HG02938 (cell line): ENCODE measurements around the gene NAALADL2.

Experiments
- ATAC-seq: cut with Tn5 transposase; IDR thresholded peaks from one replicate; pipeline ENCODE4 v1.9.1; 2021; ENCODE audit warnings: mild to moderate bottlenecking, moderate library complexity; ENCODE audit not compliant: unreplicated experiment

Gene NAALADL2

GRCh38 chr3:174959556-174960065 is 100.5 kb downstream of the NAALADL2 start:
- ATAC-seq: no peak

- ATAC-seq: no peak
These were observed 101.8 kb downstream of the NAALADL2 start for GRCh38 chr3:174960898-174961297.

DNA sequence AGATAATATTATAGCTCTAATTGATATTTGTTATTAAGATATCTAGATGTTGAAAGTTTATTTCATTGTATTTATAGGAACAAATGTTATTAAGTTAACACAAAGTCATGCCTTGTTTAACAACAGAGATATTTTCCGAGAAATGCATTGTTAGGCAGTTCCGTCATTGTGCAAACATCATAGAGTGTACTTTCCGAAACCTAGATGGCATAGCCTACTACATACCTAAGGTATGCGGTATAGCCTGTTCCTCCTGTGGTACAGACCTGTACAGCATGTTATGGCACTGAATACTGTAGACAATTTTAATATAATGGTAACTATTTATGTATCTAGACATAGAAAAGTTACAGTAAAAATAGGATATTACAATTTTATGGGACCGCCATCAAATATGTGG is 114.3 kb downstream of the NAALADL2 start:
- no peak for ATAC-seq

DNA sequence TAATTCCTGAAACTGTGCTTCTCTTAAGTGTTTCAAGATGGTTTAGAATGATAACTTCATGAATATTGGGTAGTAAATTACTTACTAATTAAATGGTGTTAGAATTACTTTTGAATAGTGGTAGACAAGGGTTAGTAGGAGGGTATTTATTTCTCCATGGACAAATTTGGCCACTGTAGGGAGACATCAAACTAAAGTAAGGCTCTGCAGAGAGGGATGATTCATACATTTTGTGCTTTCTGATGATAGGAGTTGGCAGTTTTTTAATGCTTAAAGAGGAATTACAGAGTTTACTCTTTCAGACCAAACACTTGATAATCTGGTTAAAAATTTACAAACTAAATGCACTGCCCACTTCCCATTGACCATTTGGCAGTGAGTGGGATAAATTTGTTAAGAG is 127.6 kb downstream of the NAALADL2 start:
- no peak for ATAC-seq

- no peak for ATAC-seq
These were observed 142.0 kb downstream of the NAALADL2 start for GRCh38 chr3:175001091-175001490.

- no peak for ATAC-seq
These were observed 143.6 kb downstream of the NAALADL2 start for GRCh38 chr3:175002732-175003143.

DNA sequence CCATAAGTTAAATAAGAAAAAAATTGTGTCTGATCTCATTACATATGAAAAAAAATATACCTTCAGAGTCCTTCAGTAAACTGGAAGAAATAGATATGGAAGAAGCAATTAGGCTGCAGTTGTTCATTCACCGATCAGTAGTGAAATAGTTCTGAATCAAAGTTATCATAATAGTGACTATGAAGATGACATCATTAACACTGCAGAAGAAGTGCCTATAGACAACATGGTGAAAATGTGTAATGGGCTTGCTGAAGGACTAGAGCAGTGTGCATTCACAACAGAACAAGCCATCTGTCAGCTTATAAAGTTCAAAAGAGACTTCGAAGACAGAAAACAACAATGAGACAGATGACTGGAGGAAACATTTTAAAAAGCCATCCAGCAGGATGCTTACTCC is 144.5 kb downstream of the NAALADL2 start:
- ATAC-seq: no peak

- ATAC-seq: no peak
These were observed 146.1 kb downstream of the NAALADL2 start for GRCh38 chr3:175005193-175005592.

DNA sequence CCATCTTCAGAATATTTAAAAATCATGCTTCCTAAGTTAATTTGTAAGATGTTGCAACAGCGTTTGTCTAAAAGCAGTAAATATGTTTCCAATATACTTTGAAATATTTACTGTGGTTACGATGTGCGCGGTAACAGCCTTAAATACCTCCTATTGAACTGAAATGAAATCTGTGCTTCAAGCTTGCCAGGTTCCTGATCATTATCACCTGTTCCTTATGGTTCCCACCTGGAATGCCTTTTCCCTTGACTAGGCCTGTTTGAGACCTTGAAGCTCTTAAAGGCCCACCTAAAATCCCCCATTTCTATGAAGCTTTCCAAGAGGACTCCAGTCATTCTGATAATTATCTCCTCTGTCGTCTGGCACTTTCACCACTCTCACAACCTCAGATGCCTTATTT is 146.7 kb downstream of the NAALADL2 start:
- no peak for ATAC-seq

GRCh38 chr3:175007306-175007705 is 148.2 kb downstream of the NAALADL2 start:
- ATAC-seq: no peak

DNA sequence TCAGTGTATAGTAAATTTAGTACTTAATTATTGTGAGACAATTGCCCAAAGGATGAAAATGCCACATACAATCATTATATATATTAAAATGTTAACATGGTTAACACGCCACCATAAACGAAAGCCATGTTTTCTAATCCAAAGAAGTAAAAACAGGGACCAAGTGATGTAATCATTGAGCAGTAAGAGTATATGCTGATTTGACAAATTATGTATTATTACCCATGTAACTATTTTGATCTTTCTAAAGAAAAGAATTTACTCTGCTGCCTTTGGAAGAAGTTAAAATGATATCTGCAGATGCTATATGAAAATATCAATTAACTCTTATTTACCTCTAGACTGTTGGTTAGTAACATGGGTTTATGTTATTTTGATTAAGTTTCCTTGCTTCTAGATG is 150.2 kb downstream of the NAALADL2 start:
- ATAC-seq: no peak

- no peak for ATAC-seq
These were observed 156.0 kb downstream of the NAALADL2 start for GRCh38 chr3:175015056-175015635.

DNA sequence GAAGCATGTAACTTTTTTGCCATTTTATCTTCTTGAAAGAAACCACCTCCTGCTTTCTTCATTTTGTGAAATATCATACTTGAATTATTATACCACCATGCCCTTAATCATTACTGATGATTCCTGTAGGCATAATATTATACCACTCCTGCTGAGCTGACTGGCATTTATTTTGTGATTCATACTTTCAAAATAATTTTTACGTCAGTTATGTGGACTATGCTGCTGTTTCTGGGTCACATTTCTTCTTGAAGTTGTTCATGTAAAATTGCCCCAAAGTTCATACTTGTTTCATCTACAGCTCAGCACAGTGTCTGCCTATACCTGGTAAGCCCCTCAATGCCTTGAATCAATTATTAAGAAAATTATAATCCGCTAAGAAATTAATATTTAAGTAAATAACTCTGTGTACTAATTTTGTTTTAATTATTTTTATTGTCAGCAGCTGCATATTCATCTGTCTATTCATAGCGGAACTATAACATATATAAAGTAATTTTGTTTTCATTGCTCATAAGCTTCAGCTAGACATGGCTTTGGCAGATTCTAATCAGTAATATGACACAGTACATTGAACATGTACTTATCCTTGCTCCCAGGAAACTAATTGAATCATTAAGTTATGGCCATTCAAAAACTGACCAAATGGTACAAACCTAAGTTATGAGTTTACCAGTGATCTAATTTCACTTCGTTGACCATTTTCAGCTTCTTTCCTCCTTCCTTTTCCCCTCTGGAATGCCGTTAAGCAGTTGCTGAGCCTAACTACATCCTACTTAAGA is 160.0 kb downstream of the NAALADL2 start:
- ATAC-seq: no peak

GRCh38 chr3:175020101-175020500 is 161.0 kb downstream of the NAALADL2 start:
- no peak for ATAC-seq

GRCh38 chr3:175029828-175030227 is 170.7 kb downstream of the NAALADL2 start:
- no peak for ATAC-seq

- no peak for ATAC-seq
These were observed 180.7 kb downstream of the NAALADL2 start for GRCh38 chr3:175039875-175040274.

DNA sequence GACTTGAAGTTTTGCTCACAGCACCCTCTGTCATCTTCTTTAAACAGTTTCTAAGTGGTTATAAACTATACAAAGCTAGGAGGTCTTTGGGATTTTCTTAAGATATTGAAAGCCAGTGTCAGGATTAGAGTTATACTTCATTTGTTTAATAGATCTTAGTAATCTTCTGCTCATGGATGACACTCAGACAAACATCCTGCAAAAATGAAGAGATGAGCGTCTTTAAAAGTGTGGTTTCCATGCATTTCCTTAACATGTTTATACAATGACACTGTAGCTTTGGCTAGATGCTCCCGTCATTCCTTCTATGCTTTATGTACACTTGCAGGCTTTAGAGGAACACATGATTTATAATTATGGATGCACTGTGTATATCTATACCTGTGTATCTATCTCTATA is 182.2 kb downstream of the NAALADL2 start:
- ATAC-seq: no peak

DNA sequence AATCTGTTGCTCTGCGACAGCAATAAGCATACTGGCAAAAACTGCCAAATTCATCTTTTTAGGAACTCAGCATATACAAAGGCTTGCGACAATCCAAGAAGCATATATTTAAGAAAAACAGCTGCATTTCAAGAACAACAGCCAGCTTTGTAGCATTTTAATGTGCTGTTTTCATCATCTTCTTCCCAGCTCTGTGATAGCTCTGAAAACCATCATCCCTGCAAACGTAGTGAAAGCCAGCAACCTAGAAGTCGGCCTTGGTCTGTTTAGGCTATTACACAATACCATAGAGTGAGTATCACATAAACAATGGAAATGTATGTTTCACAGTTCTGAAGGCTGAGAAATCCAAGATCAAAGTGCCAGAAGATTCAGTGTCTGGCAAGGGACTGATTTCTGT is 187.5 kb downstream of the NAALADL2 start:
- no peak for ATAC-seq

DNA sequence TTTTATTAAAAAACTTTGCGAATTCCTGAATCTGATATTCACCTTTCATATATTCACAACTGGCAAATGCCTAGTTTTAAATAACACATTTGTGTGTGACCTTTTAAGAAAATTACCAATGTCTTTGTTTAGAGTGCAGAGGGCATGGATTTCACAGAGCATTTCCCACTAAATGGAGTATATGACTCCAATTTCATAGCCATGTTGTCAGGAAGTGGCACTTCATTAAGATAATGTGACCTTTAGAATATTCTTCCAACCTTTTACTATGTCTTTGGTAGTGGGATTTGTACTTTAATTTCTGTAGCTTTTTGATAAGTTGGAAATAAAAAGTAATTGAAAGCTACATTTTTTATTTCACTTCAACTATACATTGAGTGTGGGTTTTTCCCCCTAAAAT is 188.7 kb downstream of the NAALADL2 start:
- ATAC-seq: no peak

- ATAC-seq: no peak
These were observed 198.3 kb downstream of the NAALADL2 start for GRCh38 chr3:175057401-175057800.

DNA sequence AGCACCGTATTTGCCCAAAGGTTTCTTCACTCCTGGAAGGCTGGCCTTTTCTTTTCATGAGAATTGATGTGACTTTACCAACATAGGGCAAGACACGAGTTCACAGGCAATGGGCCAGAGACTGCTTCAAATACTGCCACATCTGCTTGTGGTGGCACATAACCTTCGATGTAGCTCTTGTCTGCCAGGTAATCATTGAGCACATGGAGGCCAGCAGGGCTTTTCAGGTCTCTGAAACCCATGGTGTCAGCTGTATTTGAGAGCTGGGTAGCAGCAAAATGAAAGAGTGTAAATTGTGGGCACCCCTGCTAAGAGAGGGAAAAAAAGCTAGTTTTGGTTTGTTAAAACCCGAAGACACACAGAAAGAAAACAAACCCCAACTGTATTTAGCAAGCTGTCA is 200.7 kb downstream of the NAALADL2 start:
- no peak for ATAC-seq

DNA sequence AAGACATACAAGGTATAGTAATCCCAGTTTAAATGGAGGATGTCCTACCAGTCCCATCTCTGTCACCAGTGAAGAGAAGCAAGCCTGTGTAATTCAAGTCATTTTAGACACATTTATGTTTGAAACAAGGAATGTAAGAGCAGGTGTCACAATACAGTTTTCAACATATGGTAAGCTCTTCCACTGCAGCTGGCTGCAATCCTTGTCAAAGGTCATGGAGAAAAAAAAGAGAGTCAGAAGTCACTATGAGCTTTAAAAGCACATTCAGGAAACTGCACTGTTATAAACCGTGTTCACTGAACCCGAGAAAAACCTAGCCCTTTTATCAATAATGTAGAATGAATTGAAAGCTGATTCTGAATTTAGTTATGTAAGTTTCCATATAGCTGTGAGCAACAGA is 206.4 kb downstream of the NAALADL2 start:
- no peak for ATAC-seq
